Neural crest cell (in vitro differentiated cells): Measurements from ENCODE around the gene PCMT1. TPM values are rescaled to one million over a fixed set of nuclear protein-coding genes. Genes with fewer than 3 reads are reported as not detected.
"Not testable (repeated sequence)": the region's sequence is repeated elsewhere in the genome, so short reads cannot be mapped to it uniquely, and the experiment has no call there.

Experiments
- DNase-seq: peaks from one replicate; pipeline ENCODE4 v3.0.0; 2021; ENCODE audit warnings: low read depth, mixed read lengths, low spot score
- H3K27ac Mint-ChIP-seq: one replicate; pipeline ENCODE4 v1.8.0; 2021; ENCODE audit warnings: mild to moderate bottlenecking, mixed read lengths; ENCODE audit not compliant: unreplicated experiment
- H3K27me3 Mint-ChIP-seq: 2 replicates; pipeline ENCODE4 v1.8.0; 2021; ENCODE audit warnings: low read depth, mild to moderate bottlenecking, mixed read lengths
- H3K36me3 Mint-ChIP-seq: 2 replicates; pipeline ENCODE4 v1.8.0; 2021; ENCODE audit warnings: low read depth, mild to moderate bottlenecking, mixed read lengths
- H3K4me1 Mint-ChIP-seq: 2 replicates; pipeline ENCODE4 v1.8.0; 2021; ENCODE audit warnings: mixed read lengths
- H3K4me3 Mint-ChIP-seq: one replicate; pipeline ENCODE4 v1.8.0; 2021; ENCODE audit warnings: mild to moderate bottlenecking, mixed read lengths
- H3K9me3 Mint-ChIP-seq: 2 replicates; pipeline ENCODE4 v1.8.0; 2021; ENCODE audit warnings: mixed read lengths
- total RNA-seq: library from RNA; stranded (reverse); gene quantifications from 2 replicates; pipeline ENCODE4 v1.2.1, GENCODE V29; 2021
- TF ChIP-seq, protein P1 (sequence below): fragments of 200-600 bp; sonication (generic); conservative IDR thresholded peaks from 2 replicates; pipeline ENCODE4 v1.5.0; 2021; ENCODE audit warnings: antibody characterized with exemption, mild to moderate bottlenecking

The PCMT1 gene
- total RNA-seq, 1 donor from 2014 or later = 67.4 TPM

DNA sequence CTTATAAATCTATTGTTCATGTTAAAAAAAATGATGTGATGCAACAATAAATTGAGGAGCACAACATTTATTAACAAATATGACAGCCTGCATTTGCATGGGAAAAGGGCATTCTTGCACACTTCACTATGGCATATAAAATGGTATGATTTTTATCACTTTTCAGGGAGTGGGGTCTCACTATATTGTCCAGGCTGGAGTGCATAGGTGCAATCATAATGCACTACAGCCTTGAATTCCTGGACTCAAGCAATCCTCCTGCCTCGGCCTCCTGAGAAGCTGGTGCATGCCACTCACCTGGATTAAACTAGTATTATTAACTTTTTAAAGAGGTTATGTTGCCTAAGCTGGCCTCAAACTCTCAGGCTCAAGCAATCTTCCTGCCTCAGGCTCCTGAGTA lies 14.6 kb upstream of the PCMT1 start:
- no peaks in the 10 kb centered on the region for H3K9me3 Mint-ChIP-seq
- peaks cover 7% of the 10 kb centered on the region for H3K36me3 Mint-ChIP-seq
- TF ChIP-seq, protein P1, sequence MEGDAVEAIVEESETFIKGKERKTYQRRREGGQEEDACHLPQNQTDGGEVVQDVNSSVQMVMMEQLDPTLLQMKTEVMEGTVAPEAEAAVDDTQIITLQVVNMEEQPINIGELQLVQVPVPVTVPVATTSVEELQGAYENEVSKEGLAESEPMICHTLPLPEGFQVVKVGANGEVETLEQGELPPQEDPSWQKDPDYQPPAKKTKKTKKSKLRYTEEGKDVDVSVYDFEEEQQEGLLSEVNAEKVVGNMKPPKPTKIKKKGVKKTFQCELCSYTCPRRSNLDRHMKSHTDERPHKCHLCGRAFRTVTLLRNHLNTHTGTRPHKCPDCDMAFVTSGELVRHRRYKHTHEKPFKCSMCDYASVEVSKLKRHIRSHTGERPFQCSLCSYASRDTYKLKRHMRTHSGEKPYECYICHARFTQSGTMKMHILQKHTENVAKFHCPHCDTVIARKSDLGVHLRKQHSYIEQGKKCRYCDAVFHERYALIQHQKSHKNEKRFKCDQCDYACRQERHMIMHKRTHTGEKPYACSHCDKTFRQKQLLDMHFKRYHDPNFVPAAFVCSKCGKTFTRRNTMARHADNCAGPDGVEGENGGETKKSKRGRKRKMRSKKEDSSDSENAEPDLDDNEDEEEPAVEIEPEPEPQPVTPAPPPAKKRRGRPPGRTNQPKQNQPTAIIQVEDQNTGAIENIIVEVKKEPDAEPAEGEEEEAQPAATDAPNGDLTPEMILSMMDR = no peak
- DNase-seq = no peak
- H3K27me3 Mint-ChIP-seq = no peaks in the 10 kb centered on the region
- no peak overlapping the region for H3K4me3 Mint-ChIP-seq
- no peaks in the 10 kb centered on the region for H3K4me1 Mint-ChIP-seq
- H3K27ac Mint-ChIP-seq = no peak overlapping the region

DNA sequence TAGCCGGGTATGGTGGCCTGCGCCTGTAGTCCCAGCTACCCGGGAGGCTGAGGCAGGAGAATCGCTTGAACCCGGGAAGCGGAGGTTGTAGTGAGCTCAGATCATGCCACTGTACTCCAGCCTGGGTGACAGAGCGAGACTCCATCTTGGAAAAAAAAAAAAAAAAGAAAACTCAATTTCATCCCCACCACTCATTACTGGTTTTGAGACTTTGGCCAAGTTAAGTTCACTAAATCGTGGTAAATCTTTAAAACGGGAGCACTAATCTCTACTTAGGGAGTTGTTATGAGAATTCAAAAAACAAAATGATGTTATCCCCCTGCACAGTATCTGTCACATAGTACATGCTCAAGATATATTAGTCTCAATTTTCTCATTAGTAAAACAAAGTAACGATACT lies 4.3 kb upstream of the PCMT1 start:
- H3K27me3 Mint-ChIP-seq, H3K36me3 Mint-ChIP-seq, H3K9me3 Mint-ChIP-seq, H3K27ac Mint-ChIP-seq, DNase-seq: not testable (repeated sequence)
- peak overlapping the region; percentile 97 for H3K4me3 Mint-ChIP-seq
- H3K4me1 Mint-ChIP-seq = peaks cover 28% of the 10 kb centered on the region

DNA sequence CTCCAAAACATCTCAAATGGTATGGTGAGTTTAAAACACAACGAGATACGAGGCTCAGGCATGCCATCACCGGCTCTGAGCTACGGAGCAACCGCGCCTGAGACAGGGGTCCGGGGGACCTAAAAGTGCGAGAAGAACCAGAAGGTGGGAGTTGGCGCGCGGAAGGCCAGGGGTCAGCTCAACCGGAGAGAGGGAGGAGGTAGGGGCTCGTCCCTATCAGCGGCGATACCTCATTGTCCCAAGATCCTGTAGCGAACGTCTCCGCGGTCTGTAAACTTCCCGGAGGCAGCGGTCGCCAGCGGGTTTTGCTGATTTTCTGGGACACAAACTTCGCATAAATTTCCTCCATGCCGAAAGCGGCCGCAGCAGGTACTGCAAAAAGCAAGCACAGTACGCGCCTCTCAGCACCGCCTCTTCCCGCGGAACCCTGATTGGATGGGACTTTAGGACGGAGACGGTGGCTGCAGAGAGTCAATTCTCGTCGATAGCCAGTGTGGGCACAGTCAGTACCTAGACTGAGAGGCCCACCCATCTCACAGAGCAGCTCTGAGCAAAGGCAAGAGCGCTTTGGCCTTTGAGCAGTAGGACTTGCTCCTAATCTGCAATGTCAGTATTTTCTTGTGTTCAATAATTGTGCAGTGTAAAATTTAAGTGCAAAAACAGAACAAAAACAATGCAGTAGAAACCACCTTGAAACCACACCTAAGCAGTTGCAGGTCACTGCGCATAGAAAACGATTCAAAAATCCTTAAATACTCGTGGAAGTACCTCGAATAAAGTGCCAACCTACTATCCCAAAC lies 3.2 kb upstream of the PCMT1 start, which contains the start of gene NUP43:
TSS of gene NUP43 (minus strand) at position 383 of the 800 bp plus-strand sequence. CDS start at position 349, 34 bp downstream.
- no peaks in the 10 kb centered on the region for H3K27me3 Mint-ChIP-seq
- H3K9me3 Mint-ChIP-seq = no peaks in the 10 kb centered on the region
- peak within 1 kb of the TSS; percentile 97 for H3K27ac Mint-ChIP-seq
- TF ChIP-seq, protein P1 = peak; percentile 71
- peak within 1 kb of the TSS; percentile 97 for H3K4me3 Mint-ChIP-seq
- peaks cover 34% of the 10 kb centered on the region for H3K4me1 Mint-ChIP-seq
- peak; percentile 91 for DNase-seq
- no peaks in the 10 kb centered on the region for H3K36me3 Mint-ChIP-seq

- DNase-seq, H3K27me3 Mint-ChIP-seq, H3K9me3 Mint-ChIP-seq, H3K36me3 Mint-ChIP-seq: not testable (repeated sequence)
- peaks cover 34% of the 10 kb centered on the region for H3K4me1 Mint-ChIP-seq
- peak overlapping the region; percentile 96 for H3K27ac Mint-ChIP-seq
- peak overlapping the region; percentile 92 for H3K4me3 Mint-ChIP-seq
Measured at GRCh38 chr6:149749082-149749593, 403 bp upstream of the PCMT1 start.

- Mint-ChIP-seq H3K9me3 (no peaks in the 10 kb centered on the region), H3K27ac (peak overlapping the region; percentile 86), H3K27me3 (no peaks in the 10 kb centered on the region), H3K4me1 (peaks cover 34% of the 10 kb centered on the region), H3K36me3 (no peaks in the 10 kb centered on the region), H3K4me3 (peak overlapping the region; percentile 92)
- TF ChIP-seq, protein P1 = no peak
- peak; percentile 32 for DNase-seq
Measured at GRCh38 chr6:149750136-149750609, 632 bp downstream of the PCMT1 start.

DNA sequence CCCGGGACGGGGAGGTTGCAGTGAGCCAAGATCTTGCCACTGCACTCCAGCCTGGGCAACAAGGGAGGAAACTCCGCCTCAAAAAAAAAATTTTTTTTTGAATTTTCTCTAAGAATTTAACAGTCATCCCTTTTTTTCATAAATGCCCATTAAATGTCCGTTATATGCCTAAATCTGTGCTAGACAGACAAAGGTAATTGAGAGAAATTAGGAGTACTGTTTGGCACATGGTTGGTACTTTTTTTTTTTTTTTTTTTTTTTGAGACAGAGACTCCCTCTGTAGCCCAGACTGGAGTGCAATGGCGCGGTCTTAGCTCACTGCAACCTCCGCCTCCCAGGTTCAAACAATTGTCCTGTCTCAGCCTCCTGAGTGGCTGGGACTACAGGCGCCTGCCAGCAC lies 1.7 kb downstream of the PCMT1 start:
- Mint-ChIP-seq H3K9me3 (no peaks in the 10 kb centered on the region), H3K27ac (no peak overlapping the region), H3K4me1 (peaks cover 28% of the 10 kb centered on the region), H3K36me3 (no peaks in the 10 kb centered on the region), H3K27me3 (no peaks in the 10 kb centered on the region), H3K4me3 (peak overlapping the region; percentile 92)
- TF ChIP-seq, protein P1 = no peak
- DNase-seq = no peak

DNA sequence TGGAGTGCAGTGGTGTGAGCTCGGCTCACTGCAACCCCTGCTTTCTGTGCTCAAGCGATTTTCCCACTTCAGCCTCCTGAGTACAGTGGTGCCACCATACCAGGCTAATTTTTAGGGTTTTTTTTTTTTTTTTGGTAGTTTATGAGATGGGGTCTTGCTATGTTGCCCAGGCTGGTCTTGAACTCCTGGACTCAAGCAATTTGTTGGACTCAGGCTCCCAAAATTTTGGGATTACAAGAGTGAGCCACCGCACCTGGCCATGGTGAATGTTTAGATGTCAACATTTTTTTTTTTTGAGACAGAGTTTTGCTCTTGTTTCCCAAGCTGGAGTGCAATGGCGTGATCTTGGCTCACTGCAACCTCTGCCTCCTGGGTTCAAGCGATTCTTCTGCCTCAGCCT lies 2.4 kb downstream of the PCMT1 start:
- H3K9me3 Mint-ChIP-seq, DNase-seq, H3K27ac Mint-ChIP-seq, H3K36me3 Mint-ChIP-seq, H3K27me3 Mint-ChIP-seq: not testable (repeated sequence)
- H3K4me3 Mint-ChIP-seq = peak overlapping the region; percentile 59
- H3K4me1 Mint-ChIP-seq = peaks cover 21% of the 10 kb centered on the region
